GM18502 (cell line): ENCODE results near the gene PBX4.

Source experiments
- ATAC-seq: cut with Tn5 transposase; IDR thresholded peaks from one replicate; pipeline ENCODE4 v1.9.1; 2021; ENCODE audit warnings: mild to moderate bottlenecking; ENCODE audit not compliant: unreplicated experiment, poor library complexity

Gene PBX4

GRCh38 chr19:19649580-19649995 lies 31.1 kb upstream of the PBX4 start:
- ATAC-seq = no peak

DNA sequence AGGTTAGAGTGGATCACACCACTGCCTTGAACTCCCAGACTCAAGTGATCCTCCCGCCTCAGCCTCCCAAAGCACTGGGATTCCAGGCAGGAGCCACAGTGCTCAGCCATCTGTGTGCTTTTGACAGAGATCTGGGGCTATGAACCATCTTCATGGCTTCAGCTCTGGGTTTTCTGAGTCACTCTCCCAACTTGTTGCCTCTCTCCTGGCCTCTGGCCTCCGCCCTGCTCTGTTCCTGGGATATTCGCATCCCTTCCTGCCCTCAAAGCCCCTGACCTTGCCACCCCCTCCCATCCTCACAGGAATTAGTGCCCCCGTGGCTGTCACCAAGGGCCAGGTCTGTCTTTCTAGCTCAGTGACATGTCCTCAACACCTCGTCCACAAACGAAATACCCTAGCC lies 30.7 kb upstream of the PBX4 start:
- no peak for ATAC-seq

DNA sequence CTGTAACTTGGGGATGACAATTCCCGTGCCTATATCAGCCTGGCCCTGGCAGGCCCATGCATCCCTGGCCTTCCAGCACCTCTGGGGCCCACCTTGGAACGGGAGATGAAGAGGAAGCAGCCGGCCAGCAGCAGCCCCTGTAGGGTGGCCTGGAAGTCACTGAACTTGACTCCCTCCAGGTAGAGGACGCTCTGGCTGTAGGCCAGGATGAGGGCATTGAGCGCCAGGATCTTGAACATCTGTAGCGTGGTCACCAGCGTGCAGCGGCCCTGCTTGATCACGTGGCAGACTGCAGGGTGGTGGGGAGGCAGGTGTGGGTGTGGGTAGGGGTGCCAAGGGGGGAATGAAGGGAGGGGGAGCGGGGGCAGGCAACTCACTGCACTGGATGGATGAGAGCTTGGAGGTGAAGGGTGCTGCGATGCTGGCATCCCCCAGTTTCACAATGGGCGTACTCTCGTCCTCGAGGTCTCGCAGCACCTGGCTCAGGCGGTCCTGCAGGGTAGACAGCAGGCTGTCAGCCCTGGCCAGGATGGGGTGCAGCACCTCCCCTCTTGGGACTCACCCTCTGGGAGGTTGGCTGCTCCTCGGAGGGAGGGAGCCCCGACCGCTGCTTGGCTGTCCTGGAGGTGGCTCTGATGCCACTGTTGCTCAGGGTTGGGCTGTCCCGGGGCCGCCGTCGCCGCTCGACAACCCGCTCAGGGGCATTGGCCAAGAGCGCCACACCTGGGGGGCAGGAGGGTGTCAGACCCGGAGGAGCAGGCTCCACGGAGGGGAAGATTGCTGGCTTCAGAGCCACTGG lies 28.7 kb upstream of the PBX4 start:
- no peak for ATAC-seq

- no peak for ATAC-seq
Observed at GRCh38 chr19:19645233-19645870, 26.9 kb upstream of the PBX4 start.

GRCh38 chr19:19644054-19644388 lies 25.5 kb upstream of the PBX4 start:
- no peak for ATAC-seq

DNA sequence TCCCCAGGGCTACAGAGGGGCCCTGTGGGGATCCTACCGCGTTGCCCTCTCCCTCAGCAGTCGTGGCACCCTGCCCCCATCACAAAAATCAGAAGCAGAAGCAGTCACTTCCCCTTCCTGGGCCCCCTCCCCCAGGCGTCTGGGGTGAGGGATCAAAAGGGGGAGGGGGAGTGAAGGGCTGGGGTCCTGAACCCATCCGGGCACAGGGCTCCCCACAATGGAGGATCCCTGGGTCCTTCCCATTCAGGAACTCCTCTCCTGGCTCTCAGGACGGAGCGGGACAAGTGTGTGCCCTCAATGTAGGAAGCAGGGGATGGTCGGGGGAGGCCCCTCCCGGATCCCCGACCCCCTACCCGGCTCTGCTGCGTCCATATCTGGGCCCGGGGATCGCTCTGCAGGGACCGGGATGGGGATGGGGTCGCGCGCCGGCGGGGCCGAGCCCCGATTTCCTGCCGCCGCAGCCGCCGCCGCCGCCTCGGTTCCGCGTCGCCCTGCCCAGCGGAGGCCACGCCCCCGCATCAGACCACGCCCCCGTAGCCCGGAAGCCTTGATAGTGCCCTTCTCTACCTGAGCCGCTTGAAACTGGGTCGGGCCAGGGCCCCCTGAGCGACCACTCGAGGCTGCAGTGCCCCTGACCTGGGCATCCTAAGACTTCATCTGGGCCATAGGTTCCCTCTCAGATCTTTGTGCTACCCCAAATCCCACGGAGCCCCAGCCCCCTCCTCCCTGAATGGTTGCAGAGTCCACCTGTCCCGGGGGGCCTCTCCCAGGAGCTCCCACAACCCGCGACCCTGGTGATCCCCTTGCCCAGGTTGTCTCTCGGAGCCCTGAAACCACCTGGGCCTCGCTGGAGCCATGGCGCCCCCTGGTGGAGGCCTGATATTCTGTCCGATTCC lies 24.9 kb upstream of the PBX4 start, which contains the start of gene GMIP:
Gene GMIP, minus strand, starts transcription at position 500 of the 896 bp plus-strand sequence. Its CDS starts 128 bp downstream, at position 372.
- peak; percentile 70 for ATAC-seq

GRCh38 chr19:19642506-19643157 lies 24.1 kb upstream of the PBX4 start:
- no peak for ATAC-seq

DNA sequence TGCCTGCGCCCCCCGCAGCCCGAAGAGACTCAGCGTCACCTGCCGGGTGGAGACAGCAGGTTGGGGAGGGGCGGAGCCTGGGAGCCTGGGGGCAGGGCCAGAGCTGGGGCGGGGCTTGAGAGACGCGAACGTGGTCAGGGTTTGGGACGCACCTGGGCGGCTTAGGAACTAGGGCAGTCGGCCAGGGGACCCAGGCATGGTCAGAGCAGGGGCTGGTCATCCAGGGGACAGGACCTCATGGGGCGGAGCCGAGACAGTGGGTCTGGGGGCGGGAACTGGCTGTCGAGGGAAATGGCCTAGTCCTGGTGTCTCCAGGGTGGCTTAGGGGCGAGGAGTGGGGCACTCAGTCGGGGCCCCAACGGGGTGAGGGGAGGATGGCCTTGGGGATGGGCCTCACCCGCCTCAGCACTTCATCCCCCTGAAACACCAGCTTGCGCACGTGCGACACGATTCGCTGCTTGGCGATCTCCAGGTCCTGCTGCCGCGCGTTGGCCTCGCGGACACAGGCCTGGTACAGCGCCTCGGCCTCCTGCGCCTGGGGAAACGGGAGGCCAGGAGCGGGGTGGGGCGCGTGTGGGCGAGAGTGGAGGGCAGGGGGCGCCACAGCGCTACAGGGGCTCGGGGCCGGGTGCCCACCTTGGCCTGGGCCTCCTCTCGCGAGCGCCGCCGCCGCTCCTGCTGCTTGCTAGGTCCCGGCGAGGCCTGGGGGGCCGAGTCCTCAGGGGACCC lies 19.2 kb upstream of the PBX4 start:
- no peak for ATAC-seq

- ATAC-seq = no peak
Observed at GRCh38 chr19:19637186-19637522, 18.7 kb upstream of the PBX4 start.

- ATAC-seq = no peak
Observed at GRCh38 chr19:19636573-19637185, 18.2 kb upstream of the PBX4 start.

DNA sequence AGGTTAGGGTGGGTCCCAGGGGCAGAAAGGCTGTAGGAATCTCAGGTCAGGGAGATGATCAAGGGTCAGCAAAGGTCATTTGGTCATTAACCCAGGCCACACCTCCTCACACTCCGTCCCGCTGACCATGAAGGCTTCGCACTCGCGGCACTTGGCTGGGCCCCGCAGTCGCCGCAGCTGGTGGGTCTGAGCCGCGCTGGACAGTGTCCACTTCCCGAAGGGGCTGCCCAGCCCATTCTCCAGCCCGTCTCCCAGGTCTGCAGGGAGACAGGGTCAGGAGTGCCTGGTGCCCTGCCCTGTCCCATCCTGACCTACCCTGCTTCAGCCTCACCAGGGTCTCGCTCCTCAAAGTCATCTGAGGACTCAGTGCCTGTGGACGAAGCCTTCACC lies 16.8 kb upstream of the PBX4 start:
- ATAC-seq = no peak

DNA sequence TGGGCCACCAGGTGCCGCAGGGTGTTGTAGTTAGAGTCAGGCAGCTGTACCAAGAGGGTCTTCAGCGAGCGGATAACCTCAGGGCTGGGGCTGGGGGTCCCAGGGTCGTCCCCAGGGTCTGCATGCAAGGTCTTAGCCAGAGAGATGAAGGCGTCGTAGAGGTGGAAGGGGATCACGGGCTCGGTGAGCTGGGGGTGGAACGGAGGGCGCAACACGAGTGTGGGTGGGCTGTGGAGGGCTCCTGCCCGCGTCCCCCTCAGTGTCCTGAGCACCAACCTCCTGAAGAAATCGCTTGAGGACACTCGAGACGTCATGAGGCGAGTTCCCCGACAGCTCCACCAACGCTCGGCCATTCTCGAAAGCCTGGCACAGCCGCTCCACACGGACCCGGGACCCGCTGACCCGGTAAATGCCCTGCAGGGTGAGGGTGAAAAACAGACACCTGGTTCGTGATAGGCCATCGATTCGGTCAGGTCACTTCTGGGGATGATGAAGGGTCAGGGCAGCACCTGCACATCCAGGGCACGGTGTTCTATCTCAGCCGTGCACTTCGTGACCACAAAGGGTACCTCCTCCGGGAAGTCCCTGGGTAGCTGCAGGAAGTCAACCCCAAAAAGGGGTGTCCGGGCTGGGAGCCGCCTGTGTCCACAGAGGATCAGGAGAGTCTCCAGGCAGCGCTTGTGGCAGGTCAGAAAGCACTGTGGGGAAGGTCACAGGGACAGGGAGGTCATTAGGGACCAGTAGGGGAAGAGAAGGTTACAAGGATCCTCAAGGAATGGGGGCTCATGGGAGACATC lies 16.2 kb upstream of the PBX4 start:
- no peak for ATAC-seq

DNA sequence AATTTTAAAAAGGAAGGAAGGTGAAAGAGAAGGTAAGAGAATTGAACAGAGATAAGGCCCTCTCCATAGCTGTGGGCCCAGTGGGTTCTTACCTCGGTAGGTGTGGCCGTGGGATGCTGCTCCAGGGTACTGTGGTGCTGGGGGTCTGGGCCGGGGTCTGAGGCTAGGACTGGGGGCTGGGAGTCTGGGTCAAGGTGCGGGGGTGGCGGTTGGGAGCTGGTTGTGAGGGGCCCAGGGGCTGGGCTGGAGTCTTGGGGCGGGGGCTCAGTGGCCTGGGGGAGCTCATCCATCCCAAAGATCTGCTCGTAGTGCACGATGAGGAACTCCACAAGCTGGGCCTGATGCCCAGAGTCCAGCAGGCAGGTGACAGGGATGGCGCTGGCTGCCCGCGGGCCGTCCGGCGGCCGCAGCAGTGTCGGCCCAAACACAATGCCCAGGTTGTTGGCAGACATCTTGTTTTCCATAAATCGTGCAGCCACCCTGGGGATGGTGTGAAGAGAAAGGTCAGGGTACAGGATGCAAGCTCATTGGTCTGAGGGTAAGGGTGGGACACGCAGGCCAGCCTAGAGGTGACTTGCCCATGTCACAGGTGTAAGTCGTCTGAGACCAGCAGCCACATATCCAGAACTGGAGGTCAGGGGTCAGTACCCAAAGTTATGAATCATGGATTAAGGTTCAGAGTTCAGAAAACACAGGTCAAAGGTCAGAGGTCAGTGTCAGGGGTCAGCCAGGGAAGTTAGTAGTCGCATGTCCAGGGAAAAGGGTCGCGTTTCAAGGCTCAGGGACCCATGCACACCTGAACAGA lies 15.4 kb upstream of the PBX4 start:
- no peak for ATAC-seq

GRCh38 chr19:19632661-19633060 lies 14.2 kb upstream of the PBX4 start:
- ATAC-seq = no peak

DNA sequence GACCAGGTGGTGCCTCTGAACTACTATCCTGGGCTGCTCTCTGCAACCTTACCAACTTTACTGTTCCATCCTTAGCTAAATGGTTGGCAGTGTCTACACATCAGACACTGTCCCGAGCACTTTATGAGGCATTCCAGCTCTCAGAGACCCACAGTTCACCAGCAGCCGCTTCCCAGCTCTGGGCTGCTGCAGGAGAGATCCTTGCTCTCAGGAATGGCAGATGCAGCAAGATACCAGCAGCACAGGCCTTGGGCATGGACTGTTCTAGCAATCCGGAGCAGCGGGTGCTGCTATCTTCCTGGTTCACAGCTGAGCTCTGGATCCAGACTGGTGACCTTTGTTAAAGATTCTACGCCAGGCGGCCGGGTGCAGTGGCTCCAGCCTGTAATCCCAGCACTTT lies 12.9 kb upstream of the PBX4 start:
- no peak for ATAC-seq

DNA sequence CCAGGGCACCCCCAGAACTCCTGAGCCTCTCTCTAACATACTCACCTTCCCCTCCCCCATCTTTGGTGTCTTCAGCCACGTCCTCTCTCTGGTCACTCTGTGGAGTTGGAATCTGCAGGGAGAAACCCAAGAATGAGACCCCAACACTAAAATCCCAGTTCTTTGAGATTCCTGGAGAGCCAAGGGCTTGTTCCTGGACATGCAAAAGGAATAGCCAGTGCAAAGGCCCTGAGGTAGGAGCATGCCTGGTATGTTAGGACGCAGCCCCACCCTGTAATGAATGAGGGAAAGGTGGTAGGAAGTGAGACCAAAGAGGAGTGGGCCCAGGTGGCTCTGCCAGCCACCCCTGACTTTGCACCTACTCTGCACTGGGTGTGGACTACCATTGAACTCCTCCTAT lies 11.9 kb upstream of the PBX4 start:
- ATAC-seq = no peak

GRCh38 chr19:19630062-19630414 lies 11.6 kb upstream of the PBX4 start:
- no peak for ATAC-seq

DNA sequence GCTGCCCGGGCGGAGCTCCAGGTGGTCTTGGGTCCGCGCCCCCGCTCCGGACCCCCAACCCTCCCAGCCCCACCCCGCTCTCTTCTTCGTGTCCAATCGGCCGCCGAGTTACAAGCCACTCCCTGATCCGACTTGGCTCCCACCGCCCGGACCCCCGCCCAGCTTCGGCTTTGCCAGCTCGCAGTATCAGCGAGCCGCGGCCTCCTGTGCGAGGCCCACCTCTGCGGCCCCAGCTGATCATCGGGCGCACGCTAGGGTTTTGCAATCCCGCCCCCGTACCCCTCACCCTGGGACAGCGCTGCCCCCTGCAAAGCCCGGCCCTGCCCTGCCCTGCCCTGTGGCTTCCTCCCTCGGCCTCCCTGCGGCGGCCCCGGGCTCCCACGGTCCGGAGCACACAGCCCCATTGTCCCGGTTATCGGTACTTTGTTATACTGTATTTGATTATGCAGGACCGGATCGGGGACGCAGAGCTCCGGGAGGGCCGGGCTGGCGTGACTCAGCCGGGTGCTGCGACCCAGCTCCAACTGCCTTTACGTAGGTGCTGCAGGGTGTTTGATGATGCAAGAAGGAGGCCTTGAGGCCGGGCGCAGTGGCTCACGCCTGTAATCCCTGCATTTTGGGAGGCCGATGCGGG lies 10.1 kb upstream of the PBX4 start:
- peak; percentile 11 for ATAC-seq
